ENCODE measurements around the gene MUSTN1.

- no peak for TF ChIP-seq EZH2 (optimal IDR thresholded peaks at IDR 0.05; ENCODE audit: low read depth, low read length)
- TF ChIP-seq, protein P1, sequence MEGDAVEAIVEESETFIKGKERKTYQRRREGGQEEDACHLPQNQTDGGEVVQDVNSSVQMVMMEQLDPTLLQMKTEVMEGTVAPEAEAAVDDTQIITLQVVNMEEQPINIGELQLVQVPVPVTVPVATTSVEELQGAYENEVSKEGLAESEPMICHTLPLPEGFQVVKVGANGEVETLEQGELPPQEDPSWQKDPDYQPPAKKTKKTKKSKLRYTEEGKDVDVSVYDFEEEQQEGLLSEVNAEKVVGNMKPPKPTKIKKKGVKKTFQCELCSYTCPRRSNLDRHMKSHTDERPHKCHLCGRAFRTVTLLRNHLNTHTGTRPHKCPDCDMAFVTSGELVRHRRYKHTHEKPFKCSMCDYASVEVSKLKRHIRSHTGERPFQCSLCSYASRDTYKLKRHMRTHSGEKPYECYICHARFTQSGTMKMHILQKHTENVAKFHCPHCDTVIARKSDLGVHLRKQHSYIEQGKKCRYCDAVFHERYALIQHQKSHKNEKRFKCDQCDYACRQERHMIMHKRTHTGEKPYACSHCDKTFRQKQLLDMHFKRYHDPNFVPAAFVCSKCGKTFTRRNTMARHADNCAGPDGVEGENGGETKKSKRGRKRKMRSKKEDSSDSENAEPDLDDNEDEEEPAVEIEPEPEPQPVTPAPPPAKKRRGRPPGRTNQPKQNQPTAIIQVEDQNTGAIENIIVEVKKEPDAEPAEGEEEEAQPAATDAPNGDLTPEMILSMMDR (IDR thresholded peaks at IDR 0.05; ENCODE audit: low read length) = no peak
- no peak for TF ChIP-seq EZH2phosphoT487 (IDR thresholded peaks at IDR 0.05; ENCODE audit: low read length)
Observed at GRCh38 chr3:52827866-52828376, 6.9 kb downstream of the MUSTN1 start.
